AG09319 (cell line): ENCODE results near the gene TJAP1.

ENCODE experiments used
- DNase-seq: peaks from one replicate; pipeline ENCODE4 v3.0.0-alpha.2; 2010; ENCODE audit warnings: low read depth; ENCODE audit errors: extremely low read depth
- TF ChIP-seq, protein P1 (sequence below): IDR thresholded peaks from 2 replicates; pipeline ENCODE4 v1.5.1; 2011; ENCODE audit warnings: low read depth, mild to moderate bottlenecking, inconsistent platforms, low read length, moderate library complexity

The TJAP1 gene

DNA sequence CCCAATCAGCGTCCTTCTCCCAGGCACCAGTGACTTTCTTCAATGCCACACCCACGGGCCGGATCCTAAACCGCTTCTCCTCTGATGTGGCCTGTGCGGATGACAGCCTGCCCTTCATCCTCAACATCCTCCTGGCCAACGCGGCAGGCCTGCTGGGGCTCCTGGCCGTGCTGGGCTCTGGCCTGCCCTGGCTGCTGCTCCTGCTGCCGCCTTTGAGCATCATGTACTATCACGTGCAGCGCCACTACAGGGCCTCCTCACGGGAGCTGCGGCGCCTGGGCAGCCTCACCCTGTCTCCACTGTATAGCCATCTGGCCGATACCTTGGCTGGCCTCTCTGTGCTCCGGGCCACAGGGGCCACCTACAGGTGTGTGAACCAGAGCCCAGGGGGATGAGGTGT lies 31.8 kb upstream of the TJAP1 start:
- TF ChIP-seq, protein P1, sequence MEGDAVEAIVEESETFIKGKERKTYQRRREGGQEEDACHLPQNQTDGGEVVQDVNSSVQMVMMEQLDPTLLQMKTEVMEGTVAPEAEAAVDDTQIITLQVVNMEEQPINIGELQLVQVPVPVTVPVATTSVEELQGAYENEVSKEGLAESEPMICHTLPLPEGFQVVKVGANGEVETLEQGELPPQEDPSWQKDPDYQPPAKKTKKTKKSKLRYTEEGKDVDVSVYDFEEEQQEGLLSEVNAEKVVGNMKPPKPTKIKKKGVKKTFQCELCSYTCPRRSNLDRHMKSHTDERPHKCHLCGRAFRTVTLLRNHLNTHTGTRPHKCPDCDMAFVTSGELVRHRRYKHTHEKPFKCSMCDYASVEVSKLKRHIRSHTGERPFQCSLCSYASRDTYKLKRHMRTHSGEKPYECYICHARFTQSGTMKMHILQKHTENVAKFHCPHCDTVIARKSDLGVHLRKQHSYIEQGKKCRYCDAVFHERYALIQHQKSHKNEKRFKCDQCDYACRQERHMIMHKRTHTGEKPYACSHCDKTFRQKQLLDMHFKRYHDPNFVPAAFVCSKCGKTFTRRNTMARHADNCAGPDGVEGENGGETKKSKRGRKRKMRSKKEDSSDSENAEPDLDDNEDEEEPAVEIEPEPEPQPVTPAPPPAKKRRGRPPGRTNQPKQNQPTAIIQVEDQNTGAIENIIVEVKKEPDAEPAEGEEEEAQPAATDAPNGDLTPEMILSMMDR = no peak
- no peak for DNase-seq

- TF ChIP-seq, protein P1 = no peak
- DNase-seq = no peak
Measured at GRCh38 chr6:43447604-43448003, 29.8 kb upstream of the TJAP1 start.

GRCh38 chr6:43448916-43449315 lies 28.5 kb upstream of the TJAP1 start:
- TF ChIP-seq, protein P1 = no peak
- DNase-seq = no peak

DNA sequence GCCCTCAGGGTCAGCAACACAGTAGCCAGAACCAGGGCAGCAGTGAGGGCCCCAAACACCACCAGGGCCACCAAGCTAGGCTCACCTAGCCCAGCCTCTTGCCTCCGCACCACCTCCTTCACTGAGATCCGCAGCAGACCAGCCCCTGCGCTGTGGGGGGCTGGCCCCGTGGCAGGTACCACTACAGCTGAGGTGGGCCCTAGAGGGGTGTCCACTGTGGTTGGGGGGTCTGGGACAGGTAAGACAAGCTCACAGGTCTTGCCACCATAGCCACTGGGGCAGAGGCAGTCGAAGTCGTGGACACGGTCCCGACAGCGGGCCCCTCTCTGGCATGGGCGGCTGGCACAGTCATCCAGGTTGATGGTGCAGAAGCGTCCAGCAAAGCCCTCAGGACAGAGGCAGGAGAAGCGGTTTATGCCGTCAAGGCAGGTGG lies 26.7 kb upstream of the TJAP1 start:
- no peak for DNase-seq
- TF ChIP-seq, protein P1 = no peak

GRCh38 chr6:43451348-43451747 lies 26.0 kb upstream of the TJAP1 start:
- DNase-seq = no peak

GRCh38 chr6:43451939-43452338 lies 25.4 kb upstream of the TJAP1 start:
- TF ChIP-seq, protein P1 = no peak
- no peak for DNase-seq

More at GRCh38 chr6:43451348-43451747, 26.0 kb upstream of the TJAP1 start:
- TF ChIP-seq, protein P1 = no peak

DNA sequence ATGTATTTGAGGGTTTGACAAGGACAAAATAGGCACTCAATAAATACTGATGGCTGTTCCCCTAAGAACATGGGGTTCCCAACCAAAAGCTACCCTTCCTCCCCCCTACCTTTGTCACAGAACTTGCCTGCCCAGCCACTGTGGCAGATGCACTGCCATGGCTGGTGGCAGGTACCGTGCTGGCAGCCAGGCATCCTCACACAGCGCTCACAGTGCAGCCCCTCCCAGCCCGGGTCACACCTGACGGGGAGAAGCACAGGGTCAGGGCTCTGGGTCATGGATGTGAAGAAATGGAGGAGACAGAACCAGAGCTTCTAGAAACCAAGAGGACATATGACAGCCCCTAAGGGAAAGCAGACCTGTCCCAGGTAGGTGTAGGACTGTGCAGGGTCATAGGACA lies 24.5 kb upstream of the TJAP1 start:
- no peak for DNase-seq
- TF ChIP-seq, protein P1 = no peak
